Spleen (tissue), 11 donors: ENCODE results near the gene SPO11. TPM values are rescaled to one million over a fixed set of nuclear protein-coding genes. Genes with fewer than 3 reads are reported as not detected.

Experiments
- DNase-seq: peaks from one replicate; pipeline ENCODE4 v3.0.0-alpha.2; 2020
- H3K27ac ChIP-seq, 8 donors: fragments of 200-600 bp; sonication (generic) in 7 of 8; 1 replicate in 4 of 8; 2 replicates in 4 of 8; pipeline versions ENCODE4 v1.5.0 to v1.8.0; 2016 to 2021; ENCODE audit warnings: inconsistent platforms in 4 of 8, mild to moderate bottlenecking in 4 of 8, moderate library complexity in 1 of 8
- H3K27me3 ChIP-seq, 7 donors: fragments of 200-600 bp; sonication (generic) in 6 of 7; replicated peaks in 1 of 7; 1 replicate in 4 of 7; 2 replicates in 3 of 7; pipeline versions ENCODE4 v1.5.0 to v1.8.0; 2016 to 2021; ENCODE audit warnings: inconsistent platforms in 3 of 7, mild to moderate bottlenecking in 1 of 7
- H3K36me3 ChIP-seq, 6 donors: fragments of 200-600 bp; sonication (generic) in 5 of 6; 1 replicate in 4 of 6; 2 replicates in 2 of 6; pipeline versions ENCODE4 v1.5.0 to v1.8.0; 2016 to 2021; ENCODE audit warnings: inconsistent platforms in 2 of 6
- H3K4me1 ChIP-seq, 6 donors: fragments of 200-600 bp; sonication (generic) in 5 of 6; 1 replicate in 3 of 6; 2 replicates in 3 of 6; pipeline versions ENCODE4 v1.5.0 to v1.8.0; 2016 to 2021; ENCODE audit warnings: inconsistent platforms in 3 of 6
- H3K4me3 ChIP-seq, 8 donors: fragments of 200-600 bp; sonication (generic) in 7 of 8; 1 replicate in 4 of 8; 2 replicates in 4 of 8; pipeline versions ENCODE4 v1.5.0 to v1.8.0; 2016 to 2021; ENCODE audit warnings: inconsistent platforms in 4 of 8, mild to moderate bottlenecking in 4 of 8, moderate library complexity in 2 of 8
- H3K9me3 ChIP-seq, 8 donors: fragments of 200-600 bp; sonication (generic) in 7 of 8; 1 replicate in 4 of 8; 2 replicates in 4 of 8; pipeline versions ENCODE4 v1.5.0 to v1.8.0; 2016 to 2021; ENCODE audit warnings: inconsistent platforms in 4 of 8
- CTCF ChIP-seq, 11 experiments: fragments of 200-600 bp in 7 of 11; fragments of 450-650 bp in 4 of 11; sonication (generic) in 4 of 11; IDR thresholded peaks in 8 of 11; conservative IDR thresholded peaks in 3 of 11; 1 replicate in 7 of 11; 2 replicates in 4 of 11; pipeline versions ENCODE4 v1.4.0 to v1.8.0; 2016 to 2021; ENCODE audit warnings: antibody characterized with exemption in 11 of 11, inconsistent platforms in 4 of 11, mild to moderate bottlenecking in 1 of 11
- POLR2A ChIP-seq, 3 donors: fragments of 450-650 bp; IDR thresholded peaks; one replicate each; pipeline ENCODE4 v1.5.1; 2017; ENCODE audit warnings: antibody characterized with exemption in 3 of 3, mild to moderate bottlenecking in 1 of 3
- POLR2AphosphoS5 ChIP-seq, 3 donors: sonication (generic); formaldehyde crosslinking; IDR thresholded peaks; one replicate each; pipeline ENCODE4 v1.5.1; 2017; ENCODE audit warnings: antibody characterized with exemption in 3 of 3
- WGBS, 5 donors: extraction: QIAGEN DNeasy Blood & Tissue Kit in 3 of 5; methylation state at CpG; one replicate each; pipeline versions ENCODE4 v1.1.5 to v1.1.7; 2013 to 2018; 5-methylcytosine and 5-hydroxymethylcytosine counted together
- intact Hi-C: fragments of 100-400 bp; cut with DNase I; formaldehyde crosslinking; loops from one replicate; pipeline ENCODE4 v1.15.0; 2023; ENCODE audit warnings: low total_unique reads
- polyA plus RNA-seq, 3 donors: library from polyadenylated mRNA; stranded (reverse); fragments of 200-250 nt; gene quantifications; one replicate each; pipeline ENCODE4 v1.2.1, GENCODE V29; 2013
- total RNA-seq, 7 donors: library from RNA; depleted of rRNA in 3 of 7; stranded (reverse); fragments of >200 nt in 3 of 7; fragmentation: NEBNext Ultra II Directional in 4 of 7; extraction: Animal tissue kit (Norgen Biotek cat#: 25700) in 4 of 7; gene quantifications; one replicate each; pipeline versions ENCODE4 v1.1.0 to v1.2.1, GENCODE V29; 2016 to 2021
- donor health status: healthy with polysubstance abuse.
- donor health status: DM: no; HTN: no; CAD: no; lungs with moderate emphysema.
- donor health status: DM: no; HTN: no; CAD: no.
- donor health status: Bipolar disorder and iron deficiency.
- donor health status: healthy.
- donor health status: DM: no; HTN: no; CAD: no.
- donor health status: DM: yes; HTN: yes; CAD: no.

Gene SPO11
- total and polyA plus RNA-seq, 10 donors = not detected

- TF ChIP-seq POLR2AphosphoS5 (IDR thresholded peaks at IDR 0.05) (no peak), CTCF (IDR thresholded peaks at IDR 0.05 in 8 of 11, conservative IDR thresholded peaks at IDR 0.05 in 3 of 11) (no peak), POLR2A (IDR thresholded peaks at IDR 0.05) (no peak)
- no peaks in the 10 kb centered on the region for H3K9me3 ChIP-seq
- H3K4me3 ChIP-seq = no peak overlapping the region
- H3K27ac ChIP-seq = no peak overlapping the region
- H3K36me3 ChIP-seq = no peaks in the 10 kb centered on the region
- H3K4me1 ChIP-seq = no peaks in the 10 kb centered on the region
- 75 to 82% (median 76%) methylated on average over 7 of the region's 7 CpGs for WGBS, 5 donors
- intact Hi-C loops = no loop called here
- no peak for DNase-seq
- H3K27me3 ChIP-seq = peaks cover 0 to 95% (median 4%) of the 10 kb centered on the region in 7 donors
Measured at GRCh38 chr20:57283860-57284259, 45.7 kb upstream of the SPO11 start.

- Histone ChIP-seq H3K4me1 (no peaks in the 10 kb centered on the region), H3K27me3 (peaks cover 0 to 99% (median 4%) of the 10 kb centered on the region in 7 donors), H3K9me3 (no peaks in the 10 kb centered on the region), H3K4me3 (no peak overlapping the region), H3K27ac (no peak overlapping the region), H3K36me3 (no peaks in the 10 kb centered on the region)
- WGBS, 5 donors = 49 to 59% (median 53%) methylated on average over 14 of the region's 14 CpGs
- intact Hi-C loops = no loop called here
- TF ChIP-seq POLR2AphosphoS5 (IDR thresholded peaks at IDR 0.05) (no peak), CTCF (IDR thresholded peaks at IDR 0.05 in 8 of 11, conservative IDR thresholded peaks at IDR 0.05 in 3 of 11) (no peak), POLR2A (IDR thresholded peaks at IDR 0.05) (no peak)
- no peak for DNase-seq
Measured at GRCh38 chr20:57287007-57287880, 42.4 kb upstream of the SPO11 start.

GRCh38 chr20:57287901-57288300 is 41.7 kb upstream of the SPO11 start:
- DNase-seq = no peak
- Histone ChIP-seq H3K4me3 (no peak overlapping the region), H3K36me3 (no peaks in the 10 kb centered on the region), H3K4me1 (no peaks in the 10 kb centered on the region), H3K27me3 (peaks cover 0 to 99% (median 4%) of the 10 kb centered on the region in 7 donors), H3K9me3 (no peaks in the 10 kb centered on the region), H3K27ac (peak overlapping the region in 2 of 8 donors; percentile 12 to 13)
- intact Hi-C loops = no loop called here
- TF ChIP-seq POLR2AphosphoS5 (IDR thresholded peaks at IDR 0.05) (no peak), POLR2A (IDR thresholded peaks at IDR 0.05) (no peak), CTCF (IDR thresholded peaks at IDR 0.05 in 8 of 11, conservative IDR thresholded peaks at IDR 0.05 in 3 of 11) (no peak)
- WGBS, 5 donors = 71 to 78% (median 75%) methylated on average over 6 of the region's 6 CpGs

GRCh38 chr20:57288651-57289277 is 40.8 kb upstream of the SPO11 start:
- Histone ChIP-seq H3K9me3 (no peaks in the 10 kb centered on the region), H3K4me3 (no peak overlapping the region), H3K27ac (peak overlapping the region in 1 of 8 donors; percentile 13), H3K27me3 (peaks cover 0 to 98% (median 4%) of the 10 kb centered on the region in 7 donors), H3K36me3 (no peaks in the 10 kb centered on the region), H3K4me1 (no peaks in the 10 kb centered on the region)
- TF ChIP-seq CTCF (IDR thresholded peaks at IDR 0.05 in 8 of 11, conservative IDR thresholded peaks at IDR 0.05 in 3 of 11) (no peak), POLR2AphosphoS5 (IDR thresholded peaks at IDR 0.05) (peak in 1 of 3 donors; percentile 13), POLR2A (IDR thresholded peaks at IDR 0.05) (no peak)
- WGBS, 5 donors = 41 to 54% (median 45%) methylated on average over 14 to 16 of the region's 16 CpGs
- DNase-seq = no peak
- intact Hi-C loops = no loop called here
